Right renal pelvis (tissue), 4 donors: ENCODE data around the gene EPHA1. TPM values are rescaled to one million over a fixed set of nuclear protein-coding genes. Genes with fewer than 3 reads are reported as not detected.
"Not testable (repeated sequence)": the region's sequence is repeated elsewhere in the genome, so short reads cannot be mapped to it uniquely, and the experiment has no call there.

Source experiments
- DNase-seq, 4 donors: peaks; one replicate each; pipeline ENCODE4 v3.0.0-alpha.2; 2013; ENCODE audit warnings: low read depth in 4 of 4, low spot score in 3 of 4, missing footprints in 1 of 4
- polyA plus RNA-seq, 4 donors: library from polyadenylated mRNA; unstranded; fragments of 120-200 nt; gene quantifications; one replicate each; pipeline ENCODE4 v1.2.1, GENCODE V29; 2013; ENCODE audit not compliant: insufficient read length in 4 of 4

EPHA1 gene
- polyA plus RNA-seq, 4 donors = 16.5 to 22.5 (median 17.6) TPM

DNA sequence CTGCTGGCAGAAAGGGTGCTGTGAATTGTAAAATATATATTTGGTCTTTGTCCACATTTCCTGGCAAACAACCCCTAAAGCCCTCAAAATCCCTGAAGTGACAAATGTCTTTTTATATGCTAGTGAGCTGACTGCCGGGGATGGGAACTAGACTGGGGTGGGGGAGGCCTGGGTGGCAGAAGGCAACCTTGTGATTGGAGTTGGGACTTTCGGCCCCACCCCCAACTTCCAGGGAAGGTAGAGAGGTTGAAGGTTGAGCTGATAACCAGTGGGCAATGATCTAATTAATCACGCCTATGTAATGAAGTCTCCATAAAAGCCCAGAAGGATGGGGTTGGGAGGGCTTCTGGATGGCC is 2.7 kb downstream of the EPHA1 start:
- DNase-seq = no peak

DNA sequence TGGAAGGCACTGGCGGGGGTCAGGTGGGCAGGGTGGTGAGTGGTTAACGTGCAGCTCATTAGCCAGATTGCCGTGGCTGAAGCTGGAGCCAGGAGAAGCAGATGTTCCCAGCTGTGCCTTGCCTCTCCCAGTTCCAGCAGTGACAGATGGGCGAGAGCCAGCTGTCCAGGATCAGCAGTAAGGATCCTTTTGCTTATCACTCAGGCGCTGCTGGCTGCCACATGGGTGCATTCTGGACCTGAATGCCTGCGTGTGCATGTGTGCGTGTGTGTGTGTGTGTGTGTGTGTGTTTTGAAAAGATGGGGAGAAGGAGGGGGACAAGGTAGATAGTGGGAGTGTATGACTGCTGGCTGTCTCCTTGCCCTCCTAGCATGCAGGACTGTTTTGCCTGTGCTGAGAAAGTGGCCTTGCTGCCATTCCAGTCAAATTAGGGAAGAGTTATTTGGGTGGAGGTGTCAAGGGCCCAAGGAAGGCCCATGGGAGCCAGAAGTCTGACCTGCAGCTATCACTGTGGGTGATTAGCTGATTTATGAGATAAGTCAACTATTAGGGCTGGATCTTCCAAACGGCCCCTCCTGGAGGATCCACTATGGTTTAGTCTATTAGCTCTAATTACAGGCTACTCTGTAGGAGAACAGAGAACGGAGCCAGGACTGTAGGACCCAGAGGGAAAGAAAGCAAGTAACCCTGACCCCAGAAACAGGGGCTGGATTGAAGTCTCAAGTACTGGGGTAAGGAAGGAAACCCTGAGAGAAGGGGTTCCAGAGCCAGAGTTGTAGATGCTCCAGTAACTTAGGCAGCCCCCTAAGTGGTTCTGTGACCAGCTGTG is 3.3 kb downstream of the EPHA1 start:
- peak in 1 of 4 donors; percentile 61 for DNase-seq

DNA sequence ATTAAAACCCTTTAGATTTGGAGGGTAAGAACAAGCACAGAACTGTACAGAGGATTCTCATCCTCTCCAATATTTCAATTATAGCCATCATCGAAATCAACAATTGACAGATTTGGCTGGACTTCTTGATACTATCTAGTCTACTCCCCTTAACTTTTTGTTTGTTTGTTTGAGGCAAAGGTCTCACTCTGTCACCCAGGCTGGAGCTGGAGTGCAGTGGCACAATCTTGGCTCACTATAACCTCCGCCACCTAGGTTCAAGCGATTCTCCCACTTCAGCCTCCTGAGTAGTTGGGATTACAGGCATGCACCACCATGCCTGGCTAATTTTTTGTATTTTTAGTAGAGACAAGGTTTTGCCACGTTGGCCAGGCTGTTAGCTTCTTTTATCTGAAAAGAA is 6.4 kb downstream of the EPHA1 start:
- DNase-seq = not testable (repeated sequence)

- no peak for DNase-seq
These were observed 7.4 kb downstream of the EPHA1 start for GRCh38 chr7:143401265-143401664.

GRCh38 chr7:143399642-143400041 is 9.0 kb downstream of the EPHA1 start:
- no peak for DNase-seq

GRCh38 chr7:143399151-143399550 is 9.5 kb downstream of the EPHA1 start:
- DNase-seq = no peak

DNA sequence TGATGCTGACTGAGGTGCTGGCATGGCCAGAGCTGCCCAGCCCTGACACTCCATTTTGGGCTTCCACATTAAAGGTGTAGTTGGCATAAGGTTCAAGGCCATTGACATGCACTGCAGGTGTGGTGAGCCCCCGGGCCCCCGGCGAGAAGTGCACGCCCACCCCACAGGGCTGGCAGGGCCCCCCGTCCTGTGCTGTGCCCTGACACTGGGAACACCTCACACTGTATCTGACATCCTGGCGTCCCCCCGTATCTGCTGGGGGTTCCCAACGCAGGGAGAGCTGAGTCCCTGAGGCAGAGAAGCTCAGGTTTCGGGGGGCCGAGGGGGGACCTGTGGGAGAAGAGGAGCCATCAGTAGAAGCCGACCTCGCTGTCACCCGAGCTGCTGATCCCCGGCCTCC is 10.0 kb downstream of the EPHA1 start:
- DNase-seq = no peak

DNA sequence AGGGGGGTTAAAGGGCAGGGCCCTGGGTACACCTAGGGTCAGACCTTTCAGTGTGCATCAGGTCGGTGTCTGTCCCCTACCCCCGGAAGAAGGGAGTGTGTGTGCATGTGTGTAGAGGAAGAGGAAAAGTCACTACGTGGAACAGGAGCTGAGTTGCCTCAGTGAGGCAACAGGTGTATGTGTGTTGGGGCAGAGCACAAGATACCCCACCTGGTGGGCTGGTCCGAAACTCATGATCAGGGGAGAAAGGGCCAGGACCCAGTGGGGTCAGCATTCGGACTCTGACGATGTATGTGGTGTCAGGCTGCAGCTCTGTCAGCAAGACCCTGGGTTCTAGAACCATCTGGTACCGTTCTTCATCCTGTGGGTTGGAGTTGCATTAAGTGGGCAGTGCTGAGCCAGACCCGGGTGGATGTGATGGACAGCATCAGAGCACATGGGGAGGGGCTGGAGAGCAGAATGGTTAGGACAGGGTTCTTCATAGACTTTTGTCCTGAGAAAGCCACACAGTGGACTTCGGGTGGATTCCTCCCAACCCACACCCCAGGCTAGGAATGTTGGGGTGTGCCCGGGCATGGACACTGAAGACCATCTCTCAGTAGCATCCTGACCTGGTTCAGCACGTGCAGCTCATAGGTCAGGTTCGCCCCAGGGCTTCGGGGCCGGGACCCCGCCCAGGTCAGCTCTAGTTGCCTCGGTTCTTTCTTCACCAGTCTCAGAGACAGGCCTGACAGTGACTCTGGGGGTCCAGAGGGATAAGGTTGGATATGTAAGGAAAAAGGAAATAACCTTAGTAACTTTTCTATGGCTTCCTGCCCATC is 10.7 kb downstream of the EPHA1 start:
- DNase-seq = no peak

- DNase-seq = no peak
These were observed 11.8 kb downstream of the EPHA1 start for GRCh38 chr7:143396625-143397556.

- no peak for DNase-seq
These were observed 12.5 kb downstream of the EPHA1 start for GRCh38 chr7:143396182-143396581.

DNA sequence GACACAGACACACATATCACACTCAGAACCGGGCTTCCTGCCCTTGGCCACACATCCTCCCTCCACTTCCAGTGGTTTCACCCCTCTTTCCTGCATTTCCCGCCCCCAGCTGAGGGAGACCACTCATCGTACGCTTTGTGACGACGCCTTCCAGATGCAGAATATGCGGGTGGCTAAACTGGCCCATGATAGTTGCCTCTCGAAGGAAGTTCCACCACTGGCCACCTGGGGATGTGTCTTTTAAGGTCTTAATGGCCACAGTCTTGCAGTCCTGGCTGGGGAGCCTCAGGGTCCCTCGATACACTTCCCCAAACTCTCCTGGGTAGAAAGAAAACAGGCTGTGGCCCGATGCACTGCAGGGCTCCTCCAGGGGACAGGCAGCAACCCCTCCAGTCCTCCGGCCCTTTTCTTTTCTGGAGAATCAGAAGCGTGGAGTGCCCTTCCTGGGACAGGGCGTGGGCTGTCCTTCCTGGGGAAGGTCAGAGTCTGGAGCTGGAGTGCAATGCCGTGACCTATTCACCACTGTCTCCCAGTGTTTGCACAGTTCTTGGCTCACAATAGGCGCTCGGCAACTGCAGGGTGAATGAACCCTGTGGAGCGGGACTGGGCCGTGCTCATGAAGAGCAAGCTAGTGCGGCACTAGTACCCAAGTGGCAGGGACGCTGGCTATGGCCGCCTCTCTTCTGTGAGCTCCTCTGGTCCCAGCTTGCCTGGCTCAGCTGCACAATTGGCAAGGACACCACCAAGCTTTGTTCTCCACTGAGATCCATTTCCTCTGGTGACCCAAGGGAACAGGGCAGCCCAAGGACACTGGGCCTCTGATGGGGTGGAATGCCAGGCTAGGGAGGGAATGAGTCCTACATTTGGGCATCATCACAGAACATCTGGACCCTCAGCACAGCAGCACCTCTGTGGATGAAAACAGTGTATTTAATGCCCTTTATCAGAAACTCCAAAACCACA is 13.2 kb downstream of the EPHA1 start:
- no peak for DNase-seq

- no peak for DNase-seq
These were observed 13.9 kb downstream of the EPHA1 start for GRCh38 chr7:143394777-143395176.

DNA sequence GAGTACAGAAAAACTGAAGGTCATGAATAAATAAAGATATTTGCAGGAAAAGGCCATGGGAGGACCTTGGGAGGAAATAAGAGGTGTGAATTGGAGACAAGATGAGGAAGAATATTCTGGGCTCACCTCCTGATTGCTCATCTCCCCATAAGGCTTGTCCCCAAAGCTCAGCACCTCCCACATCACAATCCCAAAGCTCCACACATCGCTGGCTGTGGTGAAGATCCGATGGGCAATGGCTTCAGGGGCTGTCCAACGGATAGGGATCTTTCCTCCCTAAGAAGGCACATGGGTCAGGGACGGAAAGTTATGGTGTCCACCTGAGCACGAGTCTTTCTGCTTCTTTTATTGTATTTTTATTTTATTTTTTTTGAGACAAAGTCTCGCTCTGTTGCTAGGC is 14.6 kb downstream of the EPHA1 start:
- no peak for DNase-seq

- no peak for DNase-seq
These were observed 15.2 kb downstream of the EPHA1 start for GRCh38 chr7:143393267-143394041.

GRCh38 chr7:143392875-143393266 is 15.8 kb downstream of the EPHA1 start:
- DNase-seq = no peak

DNA sequence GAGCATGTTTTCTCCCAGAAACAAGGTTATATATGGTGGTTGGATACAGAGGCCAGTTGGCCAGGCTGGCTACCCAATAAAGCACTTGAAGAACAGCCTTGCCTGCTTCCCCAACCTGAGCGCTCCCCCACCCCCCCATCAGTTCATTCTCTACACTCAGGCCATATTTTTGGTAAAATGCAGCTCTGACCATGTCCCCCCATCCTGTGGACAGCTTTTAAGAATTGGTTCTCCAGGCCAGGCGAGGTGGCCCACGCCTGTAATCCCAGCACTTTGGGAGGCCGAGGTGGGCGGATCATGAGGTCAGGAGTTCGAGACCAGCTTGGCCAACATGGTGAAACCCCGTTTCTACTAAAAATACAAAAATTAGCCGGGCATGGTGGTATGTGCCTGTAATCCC is 16.2 kb downstream of the EPHA1 start:
- DNase-seq = not testable (repeated sequence)

DNA sequence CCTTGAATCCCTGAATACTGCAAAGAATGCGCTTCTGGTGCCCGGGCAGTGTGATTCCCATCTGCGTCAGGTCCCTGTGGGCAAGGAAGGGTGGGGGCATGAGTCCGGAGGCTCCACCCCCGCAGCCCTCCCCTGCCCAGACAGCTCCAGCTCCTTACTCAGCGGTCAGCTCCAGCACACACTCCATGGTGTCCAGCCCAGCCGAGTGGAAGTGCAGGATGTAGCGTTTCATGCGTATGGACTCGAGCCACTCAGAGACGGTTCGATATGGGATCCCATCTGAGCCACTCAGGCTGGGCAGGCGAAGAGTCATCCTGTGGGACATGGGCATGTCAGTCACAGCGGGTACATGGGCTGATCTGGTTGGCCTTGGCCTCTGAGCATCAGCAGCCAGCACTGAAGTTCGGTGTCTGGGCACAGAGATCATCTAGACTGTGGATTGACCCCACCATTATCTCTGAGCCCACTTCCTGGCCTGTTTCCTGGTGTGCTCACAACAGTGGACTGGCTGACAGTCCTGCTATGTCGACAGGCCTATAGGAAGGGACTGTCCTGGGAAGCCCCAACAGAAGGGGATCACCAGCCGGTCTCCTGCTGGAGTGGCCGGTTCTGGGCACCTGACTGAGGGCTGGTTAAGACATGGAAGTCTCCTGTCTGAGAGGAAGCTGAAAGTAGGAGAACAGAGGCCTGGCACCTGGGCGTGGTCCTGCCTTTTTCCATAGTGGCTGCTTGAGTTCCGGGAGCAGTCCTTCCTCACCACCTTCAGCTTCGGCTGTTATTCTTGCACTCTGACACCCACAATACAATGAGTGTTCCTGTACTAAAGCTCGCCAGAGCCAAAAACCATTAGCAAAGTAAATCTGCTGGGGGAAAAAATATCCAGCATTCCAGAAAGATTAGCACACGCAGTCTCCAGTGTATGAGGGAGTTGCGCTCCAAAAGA is 16.9 kb downstream of the EPHA1 start:
- no peak for DNase-seq

GRCh38 chr7:143390773-143391317 is 17.8 kb downstream of the EPHA1 start:
- DNase-seq = no peak
